ENCODE results near the gene NT5C3B. TPM values are rescaled to one million over a fixed set of nuclear protein-coding genes. Genes with fewer than 3 reads are reported as not detected.
A peak's percentile ranks its signal among the peaks of the same experiment; 100 is the strongest.

The NT5C3B gene
- total RNA-seq, 1 experiment from 2014 or later = 48.8 TPM

DNA sequence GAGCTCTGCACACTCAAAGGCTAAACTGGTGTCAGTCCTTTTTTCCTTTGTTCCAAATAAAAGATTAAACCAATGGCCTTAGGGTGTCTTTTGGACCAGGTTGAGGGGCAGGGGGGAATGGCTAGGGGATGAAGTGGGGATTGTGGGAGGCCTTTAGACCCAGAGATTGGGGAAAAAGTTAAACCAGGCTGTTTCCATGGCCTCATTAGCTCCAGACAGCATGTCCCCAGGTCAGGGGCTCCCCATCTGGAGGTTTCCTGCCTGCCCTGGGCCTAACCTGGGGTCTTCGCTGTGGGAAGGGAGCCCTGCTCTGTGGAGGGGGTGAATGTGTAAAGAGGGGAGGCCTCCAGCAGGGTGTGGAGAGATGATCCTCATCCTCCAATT, 12.9 kb downstream of the NT5C3B start:
- CTCF ChIA-PET = no interaction called here
- no peak for DNase-seq
- Histone ChIP-seq H3K27me3 (ENCODE audit: insufficient read depth, low read depth) (no peaks in the 10 kb centered on the region), H3K36me3 (ENCODE audit: low read depth) (no peaks in the 10 kb centered on the region), H3K27ac (no peak overlapping the region), H3K4me2 (no peak overlapping the region), H3K9me2 (ENCODE audit: insufficient read depth) (no peaks in the 10 kb centered on the region), H3K4me1 (replicated peaks; ENCODE audit: insufficient read depth) (no peaks in the 10 kb centered on the region), H3F3A (ENCODE audit: insufficient read depth, low read depth) (no peaks in the 10 kb centered on the region; the same call in 1 of the 2 replicates), H3K9me3 (ENCODE audit: insufficient read depth, low read depth) (no peaks in the 10 kb centered on the region), H4K20me1 (ENCODE audit: insufficient read depth) (no peaks in the 10 kb centered on the region), H3K79me2 (ENCODE audit: low read depth) (no peaks in the 10 kb centered on the region), H3K4me3 (no peak overlapping the region), H2AFZ (no peak overlapping the region)
- POLR2A ChIA-PET (ENCODE audit: unreplicated experiment) = no interaction called here
- intact Hi-C loops (cut with micrococcal nuclease; ENCODE audit: unreplicated experiment) = no loop called here
- no TSS peak for BruUV-seq (replicated peaks)
- TF ChIP-seq, protein P1, sequence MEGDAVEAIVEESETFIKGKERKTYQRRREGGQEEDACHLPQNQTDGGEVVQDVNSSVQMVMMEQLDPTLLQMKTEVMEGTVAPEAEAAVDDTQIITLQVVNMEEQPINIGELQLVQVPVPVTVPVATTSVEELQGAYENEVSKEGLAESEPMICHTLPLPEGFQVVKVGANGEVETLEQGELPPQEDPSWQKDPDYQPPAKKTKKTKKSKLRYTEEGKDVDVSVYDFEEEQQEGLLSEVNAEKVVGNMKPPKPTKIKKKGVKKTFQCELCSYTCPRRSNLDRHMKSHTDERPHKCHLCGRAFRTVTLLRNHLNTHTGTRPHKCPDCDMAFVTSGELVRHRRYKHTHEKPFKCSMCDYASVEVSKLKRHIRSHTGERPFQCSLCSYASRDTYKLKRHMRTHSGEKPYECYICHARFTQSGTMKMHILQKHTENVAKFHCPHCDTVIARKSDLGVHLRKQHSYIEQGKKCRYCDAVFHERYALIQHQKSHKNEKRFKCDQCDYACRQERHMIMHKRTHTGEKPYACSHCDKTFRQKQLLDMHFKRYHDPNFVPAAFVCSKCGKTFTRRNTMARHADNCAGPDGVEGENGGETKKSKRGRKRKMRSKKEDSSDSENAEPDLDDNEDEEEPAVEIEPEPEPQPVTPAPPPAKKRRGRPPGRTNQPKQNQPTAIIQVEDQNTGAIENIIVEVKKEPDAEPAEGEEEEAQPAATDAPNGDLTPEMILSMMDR (conservative IDR thresholded peaks at IDR 0.05) = no peak
- no peak for TF ChIP-seq EZH2 (IDR thresholded peaks at IDR 0.05; ENCODE audit: low read depth)

DNA sequence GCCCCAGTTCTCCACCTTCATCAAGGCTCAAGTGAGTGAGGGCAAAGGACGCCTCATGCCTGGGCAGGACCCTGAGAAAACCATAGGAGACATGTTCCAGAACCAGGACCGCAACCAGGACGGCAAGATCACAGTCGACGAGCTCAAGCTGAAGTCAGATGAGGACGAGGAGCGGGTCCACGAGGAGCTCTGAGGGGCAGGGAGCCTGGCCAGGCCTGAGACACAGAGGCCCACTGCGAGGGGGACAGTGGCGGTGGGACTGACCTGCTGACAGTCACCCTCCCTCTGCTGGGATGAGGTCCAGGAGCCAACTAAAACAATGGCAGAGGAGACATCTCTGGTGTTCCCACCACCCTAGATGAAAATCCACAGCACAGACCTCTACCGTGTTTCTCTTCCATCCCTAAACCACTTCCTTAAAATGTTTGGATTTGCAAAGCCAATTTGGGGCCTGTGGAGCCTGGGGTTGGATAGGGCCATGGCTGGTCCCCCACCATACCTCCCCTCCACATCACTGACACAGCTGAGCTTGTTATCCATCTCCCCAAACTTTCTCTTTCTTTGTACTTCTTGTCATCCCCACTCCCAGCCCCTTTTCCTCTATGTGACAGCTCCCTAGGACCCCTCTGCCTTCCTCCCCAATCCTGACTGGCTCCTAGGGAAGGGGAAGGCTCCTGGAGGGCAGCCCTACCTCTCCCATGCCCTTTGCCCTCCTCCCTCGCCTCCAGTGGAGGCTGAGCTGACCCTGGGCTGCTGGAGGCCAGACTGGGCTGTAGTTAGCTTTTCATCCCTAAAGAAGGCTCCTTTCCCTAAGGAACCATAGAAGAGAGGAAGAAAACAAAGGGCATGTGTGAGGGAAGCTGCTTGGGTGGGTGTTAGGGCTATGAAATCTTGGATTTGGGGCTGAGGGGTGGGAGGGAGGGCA, 13.6 kb downstream of the NT5C3B start:
- CTCF ChIA-PET = no interaction called here
- BruUV-seq (replicated peaks) = TSS peak; percentile 37
- intact Hi-C loops (cut with micrococcal nuclease; ENCODE audit: unreplicated experiment) = no loop called here

DNA sequence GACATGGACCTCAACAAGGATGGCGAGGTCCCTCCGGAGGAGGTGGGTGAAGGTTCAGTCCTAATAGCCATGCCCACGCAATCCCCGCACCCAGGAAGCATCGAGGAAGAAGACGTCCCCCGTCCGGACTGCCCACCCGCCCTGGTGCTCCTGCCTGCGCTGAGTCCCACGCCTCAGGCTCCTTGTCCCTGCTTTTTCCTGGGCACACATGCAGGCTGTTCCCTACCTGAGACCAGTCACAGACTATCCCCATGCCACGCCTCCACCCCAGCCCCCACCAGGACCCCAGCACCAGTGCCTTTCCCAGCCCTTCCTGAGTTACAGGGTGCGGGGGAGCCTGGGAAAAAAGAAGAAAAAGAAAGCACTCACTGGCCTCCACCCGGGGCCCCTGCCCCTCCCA, 14.3 kb downstream of the NT5C3B start:
- Histone ChIP-seq H4K20me1 (ENCODE audit: insufficient read depth) (no peaks in the 10 kb centered on the region), H2AFZ (no peak overlapping the region), H3K79me2 (ENCODE audit: low read depth) (no peaks in the 10 kb centered on the region), H3K4me2 (no peak overlapping the region), H3F3A (ENCODE audit: insufficient read depth, low read depth) (no peaks in the 10 kb centered on the region; the same call in 1 of the 2 replicates), H3K9me3 (ENCODE audit: insufficient read depth, low read depth) (no peaks in the 10 kb centered on the region), H3K27ac (no peak overlapping the region), H3K36me3 (ENCODE audit: low read depth) (no peaks in the 10 kb centered on the region), H3K27me3 (ENCODE audit: insufficient read depth, low read depth) (no peaks in the 10 kb centered on the region), H3K4me1 (replicated peaks; ENCODE audit: insufficient read depth) (no peaks in the 10 kb centered on the region), H3K9me2 (ENCODE audit: insufficient read depth) (no peaks in the 10 kb centered on the region), H3K4me3 (no peak overlapping the region)
- no TSS peak for BruUV-seq (replicated peaks)
- intact Hi-C loops (cut with micrococcal nuclease; ENCODE audit: unreplicated experiment) = no loop called here
- no peak for DNase-seq
- CTCF ChIA-PET = no interaction called here
- TF ChIP-seq EZH2 (IDR thresholded peaks at IDR 0.05; ENCODE audit: low read depth) = no peak
- TF ChIP-seq, protein P1 (conservative IDR thresholded peaks at IDR 0.05) = no peak
- POLR2A ChIA-PET (ENCODE audit: unreplicated experiment) = no interaction called here

More for the DNA sequence above, 13.6 kb downstream of the NT5C3B start:
- TF ChIP-seq EZH2 (IDR thresholded peaks at IDR 0.05; ENCODE audit: low read depth) = no peak
- TF ChIP-seq, protein P1 (conservative IDR thresholded peaks at IDR 0.05) = no peak
- Histone ChIP-seq H3K4me3 (no peak overlapping the region), H3K79me2 (ENCODE audit: low read depth) (no peaks in the 10 kb centered on the region), H3K27ac (no peak overlapping the region), H3K4me1 (replicated peaks; ENCODE audit: insufficient read depth) (no peaks in the 10 kb centered on the region), H3K9me2 (ENCODE audit: insufficient read depth) (no peaks in the 10 kb centered on the region), H3K9me3 (ENCODE audit: insufficient read depth, low read depth) (no peaks in the 10 kb centered on the region), H3F3A (ENCODE audit: insufficient read depth, low read depth) (no peaks in the 10 kb centered on the region; the same call in 1 of the 2 replicates), H4K20me1 (ENCODE audit: insufficient read depth) (no peaks in the 10 kb centered on the region), H3K27me3 (ENCODE audit: insufficient read depth, low read depth) (no peaks in the 10 kb centered on the region), H3K4me2 (no peak overlapping the region), H3K36me3 (ENCODE audit: low read depth) (no peaks in the 10 kb centered on the region), H2AFZ (no peak overlapping the region)
- DNase-seq = no peak
- POLR2A ChIA-PET (ENCODE audit: unreplicated experiment) = no interaction called here
